HCT116 (cell line): Measurements from ENCODE around the gene SDK1. TPM values are rescaled to one million over a fixed set of nuclear protein-coding genes. Genes with fewer than 3 reads are reported as not detected.

ENCODE experiments used
- ATAC-seq: fragments of 200-7000 bp; cut with Tn5 transposase; 2 replicates; pipeline ENCODE4 v1.9.1; 2020; ENCODE audit warnings: mild to moderate bottlenecking, moderate library complexity
- BruUV-seq: library from RNA; stranded (reverse); fragments of 400-500 nt; replicated peaks from 2 replicates; lab custom pipeline; 2021; lab: Mats Ljungman, UMichigan
- CTCF ChIA-PET: fragments of 300-600 bp; sonication (Branson Sonifier 250); formaldehyde crosslinking; loops from one replicate; lab custom pipeline; 2021; ENCODE audit warnings: antibody characterized with exemption; lab: Charles Lee
- POLR2A ChIA-PET: fragments of 300-600, 350-600 bp; sonication (Branson Sonifier 250); formaldehyde crosslinking; loops from one replicate; lab custom pipeline; 2021; ENCODE audit warnings: antibody characterized with exemption; lab: Charles Lee
- RAD21 ChIA-PET, 2 experiments: fragments of 300-600 bp; sonication (Branson Sonifier 250); formaldehyde crosslinking; loops; one replicate each; lab custom pipeline; 2023; ENCODE audit warnings: low total read pairs in 2 of 2; ENCODE audit not compliant: uncharacterized antibody in 2 of 2, unreplicated experiment in 2 of 2, low non-redundant PET in 1 of 2; lab: Charles Lee
- DNase-seq: peaks from one replicate; pipeline ENCODE4 v3.0.0-alpha.2; 2010; ENCODE audit warnings: low read depth, low spot score
- H2AFZ ChIP-seq: fragments of 200-600 bp; shearing (Covaris generic), sonication (generic); 2 replicates; pipeline ENCODE4 v1.6.1; 2017; ENCODE audit warnings: low read depth, mixed run types, mixed read lengths, antibody characterized with exemption, low read length; ENCODE audit not compliant: poor library complexity, severe bottlenecking
- H3K27ac ChIP-seq: 2 replicates; pipeline ENCODE4 v1.5.1; 2012; ENCODE audit warnings: low read depth, low read length
- H3K27me3 ChIP-seq: fragments of 200-600 bp; sonication (generic); 2 replicates; pipeline ENCODE4 v1.6.1; 2016; ENCODE audit warnings: mixed run types, low read length, mixed read lengths; ENCODE audit not compliant: insufficient read depth
- H3K36me3 ChIP-seq, 2 experiments: fragments of 200-500 bp in 1 of 2; fragments of 200-600 bp in 1 of 2; sonication (Bioruptor generic) in 1 of 2; sonication (generic) in 1 of 2; 2 replicates each; pipeline versions ENCODE4 v1.5.1 to v1.6.1; 2014 to 2016; ENCODE audit warnings: low read length in 2 of 2, inconsistent platforms in 1 of 2, mixed read lengths in 1 of 2, mixed run types in 1 of 2; ENCODE audit not compliant: insufficient read depth in 2 of 2, control insufficient read depth in 1 of 2
- H3K4me1 ChIP-seq, 2 experiments: fragments of 200-600 bp in 1 of 2; sonication (generic) in 1 of 2; 2 replicates each; pipeline versions ENCODE4 v1.5.1 to v1.6.1; 2012 to 2017; ENCODE audit warnings: low read length in 2 of 2, inconsistent platforms in 1 of 2, mild to moderate bottlenecking in 1 of 2, mixed read lengths in 1 of 2, mixed run types in 1 of 2, moderate library complexity in 1 of 2; ENCODE audit not compliant: insufficient read depth in 2 of 2, control insufficient read depth in 1 of 2
- H3K4me2 ChIP-seq: fragments of 200-600 bp; sonication (generic); 2 replicates; pipeline ENCODE4 v1.6.1; 2017; ENCODE audit warnings: mixed run types, low read length, mixed read lengths
- H3K4me3 ChIP-seq, 2 experiments: fragments of 200-600 bp in 1 of 2; sonication (generic) in 1 of 2; replicated peaks in 1 of 2; 2 replicates each; pipeline ENCODE4 v1.5.1; 2011 to 2016; ENCODE audit warnings: low read length in 2 of 2, control low read depth in 1 of 2, low read depth in 1 of 2, mild to moderate bottlenecking in 1 of 2, mixed read lengths in 1 of 2, mixed run types in 1 of 2
- H3K79me2 ChIP-seq: fragments of 200-600 bp; sonication (generic); 2 replicates; pipeline ENCODE4 v1.6.1; 2017; ENCODE audit warnings: mild to moderate bottlenecking, mixed run types, low read length, moderate library complexity, mixed read lengths; ENCODE audit not compliant: insufficient read depth
- H3K9ac ChIP-seq: fragments of 200-600 bp; sonication (generic); 2 replicates; pipeline ENCODE4 v1.6.1; 2016; ENCODE audit warnings: low read length, mixed read lengths
- H3K9me2 ChIP-seq: fragments of 200-600 bp; sonication (generic), shearing (Covaris generic); 2 replicates; pipeline ENCODE4 v1.6.1; 2017; ENCODE audit warnings: mixed run types, mild to moderate bottlenecking, moderate library complexity; ENCODE audit not compliant: insufficient read depth
- H3K9me3 ChIP-seq, 2 experiments: fragments of 200-500 bp in 1 of 2; fragments of 200-600 bp in 1 of 2; sonication (Bioruptor generic) in 1 of 2; sonication (generic) in 1 of 2; 2 replicates each; pipeline ENCODE4 v1.6.1; 2014 to 2017; ENCODE audit warnings: low read length in 2 of 2, mixed read lengths in 2 of 2, inconsistent platforms in 1 of 2, low read depth in 1 of 2, mild to moderate bottlenecking in 1 of 2, mixed run types in 1 of 2, moderate library complexity in 1 of 2; ENCODE audit not compliant: control insufficient read depth in 1 of 2, insufficient read depth in 1 of 2
- H4K20me1 ChIP-seq: fragments of 200-600 bp; sonication (generic), shearing (Covaris generic); 2 replicates; pipeline ENCODE4 v1.6.1; 2017; ENCODE audit warnings: mixed run types, mild to moderate bottlenecking, moderate library complexity; ENCODE audit not compliant: insufficient read depth
- ATF3 ChIP-seq: IDR thresholded peaks from 2 replicates; pipeline ENCODE4 v1.6.1; 2012
- EZH2 ChIP-seq: fragments of 200-600 bp; sonication (generic); IDR thresholded peaks from 2 replicates; pipeline ENCODE4 v1.6.1; 2017; ENCODE audit warnings: antibody characterized with exemption, mixed run types
- FOSL1 ChIP-seq: IDR thresholded peaks from 2 replicates; pipeline ENCODE4 v1.6.1; 2012; ENCODE audit warnings: low read depth
- POLR2A ChIP-seq: IDR thresholded peaks from 2 replicates; pipeline ENCODE4 v1.7.0; 2011; ENCODE audit warnings: borderline replicate concordance; ENCODE audit not compliant: insufficient read depth, insufficient read length; ENCODE audit errors: extremely low read depth
- SIN3A ChIP-seq: IDR thresholded peaks from 2 replicates; pipeline ENCODE4 v1.6.1; 2012; ENCODE audit warnings: low read depth
- SRF ChIP-seq: IDR thresholded peaks from 2 replicates; pipeline ENCODE4 v1.6.1; 2012; ENCODE audit warnings: low read depth
- TCF7L2 ChIP-seq: IDR thresholded peaks from 2 replicates; pipeline ENCODE4 v1.7.0; 2011; ENCODE audit warnings: borderline replicate concordance, inconsistent platforms; ENCODE audit not compliant: insufficient read depth, insufficient read length; ENCODE audit errors: extremely low read depth
- YY1 ChIP-seq: IDR thresholded peaks from 2 replicates; pipeline ENCODE4 v1.6.1; 2011; ENCODE audit warnings: low read length, low read depth, moderate library complexity, mild to moderate bottlenecking; ENCODE audit not compliant: insufficient replicate concordance; ENCODE audit errors: extremely low read depth
- ZFX ChIP-seq: fragments of 450-650 bp; IDR thresholded peaks from 2 replicates; pipeline ENCODE4 v1.6.1; 2017
- intact Hi-C: fragments of 100-400 bp; cut with micrococcal nuclease; formaldehyde crosslinking; loops from 2 replicates; pipeline ENCODE4 v1.10.0; 2022
- total RNA-seq: library from RNA; stranded (reverse); gene quantifications from one replicate; pipeline ENCODE4 v1.2.1, GENCODE V29; 2021; ENCODE audit not compliant: unreplicated experiment
- TF ChIP-seq, protein P1 (sequence below): IDR thresholded peaks from 2 replicates; pipeline ENCODE4 v1.6.1; 2012; ENCODE audit warnings: low read depth
- TF ChIP-seq, protein P2 (sequence below), 3 experiments: fragments of 200-600 bp in 1 of 3; sonication (generic) in 1 of 3; IDR thresholded peaks in 2 of 3; conservative IDR thresholded peaks in 1 of 3; 2 replicates each; pipeline ENCODE4 v1.5.1; 2012 to 2017; ENCODE audit warnings: low read depth in 2 of 3, low read length in 2 of 3, antibody characterized with exemption in 1 of 3, borderline replicate concordance in 1 of 3, control low read depth in 1 of 3, mild to moderate bottlenecking in 1 of 3, mixed read lengths in 1 of 3, mixed run types in 1 of 3, moderate library complexity in 1 of 3; ENCODE audit not compliant: insufficient read depth in 1 of 3

SDK1 gene
- total RNA-seq, 1 experiment from 2014 or later, result 0.05 TPM

- TF ChIP-seq, protein P1, sequence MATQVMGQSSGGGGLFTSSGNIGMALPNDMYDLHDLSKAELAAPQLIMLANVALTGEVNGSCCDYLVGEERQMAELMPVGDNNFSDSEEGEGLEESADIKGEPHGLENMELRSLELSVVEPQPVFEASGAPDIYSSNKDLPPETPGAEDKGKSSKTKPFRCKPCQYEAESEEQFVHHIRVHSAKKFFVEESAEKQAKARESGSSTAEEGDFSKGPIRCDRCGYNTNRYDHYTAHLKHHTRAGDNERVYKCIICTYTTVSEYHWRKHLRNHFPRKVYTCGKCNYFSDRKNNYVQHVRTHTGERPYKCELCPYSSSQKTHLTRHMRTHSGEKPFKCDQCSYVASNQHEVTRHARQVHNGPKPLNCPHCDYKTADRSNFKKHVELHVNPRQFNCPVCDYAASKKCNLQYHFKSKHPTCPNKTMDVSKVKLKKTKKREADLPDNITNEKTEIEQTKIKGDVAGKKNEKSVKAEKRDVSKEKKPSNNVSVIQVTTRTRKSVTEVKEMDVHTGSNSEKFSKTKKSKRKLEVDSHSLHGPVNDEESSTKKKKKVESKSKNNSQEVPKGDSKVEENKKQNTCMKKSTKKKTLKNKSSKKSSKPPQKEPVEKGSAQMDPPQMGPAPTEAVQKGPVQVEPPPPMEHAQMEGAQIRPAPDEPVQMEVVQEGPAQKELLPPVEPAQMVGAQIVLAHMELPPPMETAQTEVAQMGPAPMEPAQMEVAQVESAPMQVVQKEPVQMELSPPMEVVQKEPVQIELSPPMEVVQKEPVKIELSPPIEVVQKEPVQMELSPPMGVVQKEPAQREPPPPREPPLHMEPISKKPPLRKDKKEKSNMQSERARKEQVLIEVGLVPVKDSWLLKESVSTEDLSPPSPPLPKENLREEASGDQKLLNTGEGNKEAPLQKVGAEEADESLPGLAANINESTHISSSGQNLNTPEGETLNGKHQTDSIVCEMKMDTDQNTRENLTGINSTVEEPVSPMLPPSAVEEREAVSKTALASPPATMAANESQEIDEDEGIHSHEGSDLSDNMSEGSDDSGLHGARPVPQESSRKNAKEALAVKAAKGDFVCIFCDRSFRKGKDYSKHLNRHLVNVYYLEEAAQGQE, result no peak
- TF ChIP-seq FOSL1 (no peak), ATF3 (no peak), EZH2 (no peak)
Measured at GRCh38 chr7:3321745-3322144, 20.7 kb downstream of the SDK1 start (continued).

- H3K4me3 ChIP-seq, result no peak overlapping the region
- no peaks in the 10 kb centered on the region for H3K9me2 ChIP-seq
- ChIA-PET CTCF (no interaction called here), POLR2A (no interaction called here), RAD21 (no interaction called here)
- ATAC-seq (no peak), DNase-seq (no peak)
- no peaks in the 10 kb centered on the region for H3K79me2 ChIP-seq
- TF ChIP-seq YY1 (no peak), SIN3A (no peak), SRF (no peak), EZH2 (no peak), TCF7L2 (no peak), ZFX (no peak), POLR2A (no peak)
- TF ChIP-seq, protein P2, sequence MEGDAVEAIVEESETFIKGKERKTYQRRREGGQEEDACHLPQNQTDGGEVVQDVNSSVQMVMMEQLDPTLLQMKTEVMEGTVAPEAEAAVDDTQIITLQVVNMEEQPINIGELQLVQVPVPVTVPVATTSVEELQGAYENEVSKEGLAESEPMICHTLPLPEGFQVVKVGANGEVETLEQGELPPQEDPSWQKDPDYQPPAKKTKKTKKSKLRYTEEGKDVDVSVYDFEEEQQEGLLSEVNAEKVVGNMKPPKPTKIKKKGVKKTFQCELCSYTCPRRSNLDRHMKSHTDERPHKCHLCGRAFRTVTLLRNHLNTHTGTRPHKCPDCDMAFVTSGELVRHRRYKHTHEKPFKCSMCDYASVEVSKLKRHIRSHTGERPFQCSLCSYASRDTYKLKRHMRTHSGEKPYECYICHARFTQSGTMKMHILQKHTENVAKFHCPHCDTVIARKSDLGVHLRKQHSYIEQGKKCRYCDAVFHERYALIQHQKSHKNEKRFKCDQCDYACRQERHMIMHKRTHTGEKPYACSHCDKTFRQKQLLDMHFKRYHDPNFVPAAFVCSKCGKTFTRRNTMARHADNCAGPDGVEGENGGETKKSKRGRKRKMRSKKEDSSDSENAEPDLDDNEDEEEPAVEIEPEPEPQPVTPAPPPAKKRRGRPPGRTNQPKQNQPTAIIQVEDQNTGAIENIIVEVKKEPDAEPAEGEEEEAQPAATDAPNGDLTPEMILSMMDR (IDR thresholded peaks at IDR 0.05 in 2 of 3, conservative IDR thresholded peaks at IDR 0.05 in 1 of 3; ENCODE audit: borderline replicate concordance in 1 of 3, insufficient read depth in 1 of 3, low read depth in 2 of 3, low read length in 2 of 3), result no peak
- H3K9me3 ChIP-seq, result no peaks in the 10 kb centered on the region
- H4K20me1 ChIP-seq, result no peaks in the 10 kb centered on the region
- BruUV-seq, result no TSS peak
- H3K4me1 ChIP-seq, result no peaks in the 10 kb centered on the region
- no peak overlapping the region for H3K27ac ChIP-seq
- H3K4me2 ChIP-seq, result no peak overlapping the region
- no peak overlapping the region for H3K9ac ChIP-seq
- no peak overlapping the region for H2AFZ ChIP-seq
- H3K27me3 ChIP-seq, result peaks cover 39% of the 10 kb centered on the region
- no peaks in the 10 kb centered on the region for H3K36me3 ChIP-seq
- intact Hi-C loops, result no loop called here
Measured at GRCh38 chr7:3326246-3326645, 25.2 kb downstream of the SDK1 start.
